IMR-90 (cell line): ENCODE data around the gene TMEM135. TPM values are rescaled to one million over a fixed set of nuclear protein-coding genes. Genes with fewer than 3 reads are reported as not detected.

ENCODE experiments used
- ATAC-seq: fragments of 200-7000 bp; cut with Tn5 transposase; 2 replicates; pipeline ENCODE4 v1.9.1; 2020; ENCODE audit warnings: low read depth, mild to moderate bottlenecking, moderate library complexity
- BruUV-seq: library from RNA; stranded (reverse); fragments of 400-500 nt; replicated peaks from 2 replicates; lab custom pipeline; 2021; lab: Mats Ljungman, UMichigan
- CTCF ChIA-PET: fragments of 300-600 bp; formaldehyde crosslinking; extraction: SDS; loops from one replicate; lab custom pipeline; 2021; ENCODE audit warnings: antibody characterized with exemption; lab: Yijun Ruan, JAX
- POLR2A ChIA-PET: fragments of 300-600 bp; sonication (Branson Sonifier 250); formaldehyde crosslinking; loops from one replicate; lab custom pipeline; 2022; ENCODE audit warnings: antibody characterized with exemption; ENCODE audit not compliant: unreplicated experiment; lab: Charles Lee
- DNase-seq: peaks from one replicate; pipeline ENCODE4 v3.0.0; 2013
- H2AFZ ChIP-seq: replicated peaks from 2 replicates; pipeline ENCODE3; 2013; ENCODE audit warnings: low read length, mild to moderate bottlenecking; ENCODE audit not compliant: poor library complexity
- H2AK5ac ChIP-seq: 2 replicates; pipeline ENCODE4 v1.6.1; 2013; ENCODE audit warnings: low read depth, low read length, inconsistent platforms
- H2AK9ac ChIP-seq: replicated peaks from 2 replicates; pipeline ENCODE3; 2013; ENCODE audit warnings: mild to moderate bottlenecking, low read depth, low read length, moderate library complexity; ENCODE audit not compliant: poor library complexity
- H2BK120ac ChIP-seq: 2 replicates; pipeline ENCODE4 v1.6.1; 2013; ENCODE audit warnings: low read depth, low read length, inconsistent platforms
- H2BK15ac ChIP-seq: 3 replicates; pipeline ENCODE4 v1.6.1; 2013; ENCODE audit warnings: low read depth, low read length, inconsistent platforms
- H2BK20ac ChIP-seq: 2 replicates; pipeline ENCODE4 v1.6.1; 2013; ENCODE audit warnings: low read depth, mild to moderate bottlenecking, inconsistent platforms, low read length, moderate library complexity
- H2BK5ac ChIP-seq: 2 replicates; pipeline ENCODE4 v1.6.1; 2013; ENCODE audit warnings: mild to moderate bottlenecking, low read depth, low read length, inconsistent platforms; ENCODE audit not compliant: poor library complexity, severe bottlenecking
- H3K14ac ChIP-seq: replicated peaks from 2 replicates; pipeline ENCODE4 v1.6.1; 2013; ENCODE audit warnings: low read depth, low read length, inconsistent platforms
- H3K18ac ChIP-seq: 2 replicates; pipeline ENCODE4 v1.6.1; 2013; ENCODE audit warnings: low read depth, low read length, control low read depth
- H3K23ac ChIP-seq: 2 replicates; pipeline ENCODE4 v1.6.1; 2013; ENCODE audit warnings: low read depth, low read length, inconsistent platforms
- H3K27ac ChIP-seq: 2 replicates; pipeline ENCODE4 v1.5.1; 2013; ENCODE audit warnings: mild to moderate bottlenecking, control low read depth, low read length; ENCODE audit not compliant: insufficient read depth
- H3K27me3 ChIP-seq: 2 replicates; pipeline ENCODE4 v1.6.1; 2013; ENCODE audit warnings: low read length; ENCODE audit not compliant: control insufficient read depth, insufficient read depth
- H3K36me3 ChIP-seq: 2 replicates; pipeline ENCODE4 v1.6.1; 2013; ENCODE audit warnings: low read length, mixed read lengths; ENCODE audit not compliant: control insufficient read depth, insufficient read depth
- H3K4ac ChIP-seq: 2 replicates; pipeline ENCODE4 v1.6.1; 2013; ENCODE audit warnings: low read depth, low read length, inconsistent platforms
- H3K4me1 ChIP-seq: 2 replicates; pipeline ENCODE4 v1.6.1; 2013; ENCODE audit warnings: low read length, mixed read lengths; ENCODE audit not compliant: control insufficient read depth, insufficient read depth
- H3K4me2 ChIP-seq: 2 replicates; pipeline ENCODE4 v1.6.1; 2013; ENCODE audit warnings: low read depth, mild to moderate bottlenecking, control low read depth, low read length, moderate library complexity
- H3K4me3 ChIP-seq: 2 replicates; pipeline ENCODE4 v1.5.1; 2013; ENCODE audit warnings: low read depth, mild to moderate bottlenecking, control low read depth, low read length, moderate library complexity; ENCODE audit not compliant: insufficient read depth
- H3K56ac ChIP-seq: 2 replicates; pipeline ENCODE4 v1.6.1; 2013; ENCODE audit warnings: low read length, inconsistent platforms; ENCODE audit not compliant: insufficient read depth; ENCODE audit errors: extremely low read depth
- H3K79me1 ChIP-seq, 2 experiments: 2 replicates each; pipeline ENCODE4 v1.6.1; 2013; ENCODE audit warnings: low read length in 2 of 2, inconsistent platforms in 1 of 2, low read depth in 1 of 2
- H3K9ac ChIP-seq: 2 replicates; pipeline ENCODE4 v1.6.1; 2013; ENCODE audit warnings: low read depth, low read length, control low read depth
- H3K9me1 ChIP-seq: 2 replicates; pipeline ENCODE4 v1.6.1; 2013; ENCODE audit warnings: low read length, inconsistent platforms; ENCODE audit not compliant: insufficient read depth
- H3K9me3 ChIP-seq: 2 replicates; pipeline ENCODE4 v1.6.1; 2013; ENCODE audit warnings: low read length; ENCODE audit not compliant: control insufficient read depth, insufficient read depth
- H4K20me1 ChIP-seq: 2 replicates; pipeline ENCODE4 v1.6.1; 2013; ENCODE audit warnings: low read length, inconsistent platforms; ENCODE audit not compliant: insufficient read depth
- H4K5ac ChIP-seq: 2 replicates; pipeline ENCODE4 v1.6.1; 2013; ENCODE audit warnings: mild to moderate bottlenecking, low read depth, low read length, control low read depth
- H4K8ac ChIP-seq, 2 experiments: 2 replicates each; pipeline ENCODE4 v1.6.1; 2013; ENCODE audit warnings: low read depth in 2 of 2, low read length in 2 of 2, control low read depth in 1 of 2, inconsistent platforms in 1 of 2
- H4K91ac ChIP-seq: 2 replicates; pipeline ENCODE4 v1.6.1; 2013; ENCODE audit warnings: low read depth, low read length, inconsistent platforms; ENCODE audit not compliant: insufficient read depth
- BHLHE40 ChIP-seq: fragments of 150-350 bp; IDR thresholded peaks from 2 replicates; pipeline ENCODE4 v1.6.1; 2016; ENCODE audit warnings: mild to moderate bottlenecking, low read depth, low read length
- CEBPB ChIP-seq: IDR thresholded peaks from 2 replicates; pipeline ENCODE4 v1.6.1; 2012; ENCODE audit warnings: low read depth, low read length, improper control_type of control experiment
- CHD1 ChIP-seq: IDR thresholded peaks from 2 replicates; pipeline ENCODE4 v1.6.1; 2012; ENCODE audit warnings: low read depth, low read length, improper control_type of control experiment
- FOS ChIP-seq: fragments of 150-350 bp; IDR thresholded peaks from 2 replicates; pipeline ENCODE4 v1.6.1; 2016; ENCODE audit warnings: low read depth, low read length
- MAFK ChIP-seq: IDR thresholded peaks from 2 replicates; pipeline ENCODE4 v1.6.1; 2012; ENCODE audit warnings: low read depth, low read length, improper control_type of control experiment
- MAZ ChIP-seq: IDR thresholded peaks from 2 replicates; pipeline ENCODE4 v1.6.1; 2012; ENCODE audit warnings: low read depth, mild to moderate bottlenecking, low read length, improper control_type of control experiment, moderate library complexity, borderline replicate concordance
- MXI1 ChIP-seq: IDR thresholded peaks from 2 replicates; pipeline ENCODE4 v1.6.1; 2012; ENCODE audit warnings: low read depth, mild to moderate bottlenecking, low read length, moderate library complexity, borderline replicate concordance
- NFE2L2 ChIP-seq: fragments of 150-350 bp; IDR thresholded peaks from 2 replicates; pipeline ENCODE4 v1.6.1; 2016; ENCODE audit warnings: low read depth, mild to moderate bottlenecking, low read length
- POLR2A ChIP-seq: IDR thresholded peaks from 2 replicates; pipeline ENCODE4 v1.6.1; 2012; ENCODE audit warnings: mild to moderate bottlenecking, low read depth, low read length
- RAD21 ChIP-seq: IDR thresholded peaks from 2 replicates; pipeline ENCODE4 v1.6.1; 2012; ENCODE audit warnings: low read length, improper control_type of control experiment
- RCOR1 ChIP-seq: IDR thresholded peaks from 2 replicates; pipeline ENCODE4 v1.6.1; 2012; ENCODE audit warnings: mild to moderate bottlenecking, low read length, improper control_type of control experiment; ENCODE audit not compliant: insufficient replicate concordance
- RFX5 ChIP-seq: IDR thresholded peaks from 2 replicates; pipeline ENCODE4 v1.8.0; 2012; ENCODE audit warnings: low read depth, mild to moderate bottlenecking, low read length, moderate library complexity
- SMC3 ChIP-seq: fragments of 150-350 bp; IDR thresholded peaks from 2 replicates; pipeline ENCODE4 v1.6.1; 2016; ENCODE audit warnings: low read depth, mild to moderate bottlenecking, antibody characterized with exemption, low read length, moderate library complexity
- WGBS, 2 experiments: methylation state at CpG; one replicate each; pipeline versions ENCODE4 v1.1.5 to v1.1.7; 2013; ENCODE audit warnings: missing lambda C conversion rate in 2 of 2; ENCODE audit not compliant: insufficient read length in 1 of 2; ENCODE audit errors: extremely low coverage in 2 of 2; 5-methylcytosine and 5-hydroxymethylcytosine counted together
- dilution Hi-C: fragments of 300-500 bp; cut with HindIII; formaldehyde crosslinking; loops from one replicate; pipeline ENCODE4 v1.14.3; 2018; ENCODE audit warnings: low sequenced_read_pairs; ENCODE audit not compliant: unreplicated experiment
- in situ Hi-C: fragments of 300-500 bp; cut with MboI; formaldehyde crosslinking; loops from 3 replicates; pipeline ENCODE4 v1.14.3; 2019; ENCODE audit warnings: low sequenced_read_pairs, inconsistent platforms, mixed read lengths
- intact Hi-C: fragments of 100-400 bp; cut with micrococcal nuclease; formaldehyde crosslinking; loops from 2 replicates; pipeline ENCODE4 v1.10.0; 2022
- polyA plus RNA-seq, 3 experiments: library from polyadenylated mRNA; depleted of rRNA; stranded (reverse); fragments of >200 nt; gene quantifications; 2 replicates each; pipeline ENCODE4 v1.2.3, GENCODE V29; 2012; ENCODE audit warnings: low replicate concordance in 1 of 3
- total RNA-seq: library from RNA; depleted of rRNA; stranded (reverse); fragments of >200 nt; gene quantifications from 2 replicates; pipeline ENCODE4 v1.2.3, GENCODE V29; 2012
- TF ChIP-seq, protein P1 (sequence below): fragments of 150-350 bp; IDR thresholded peaks from 2 replicates; pipeline ENCODE4 v1.6.1; 2017; ENCODE audit warnings: mild to moderate bottlenecking, antibody characterized with exemption, low read length, low read depth
- TF ChIP-seq, protein P2 (sequence below): conservative IDR thresholded peaks from 2 replicates; pipeline ENCODE4 v1.5.1; 2012; ENCODE audit warnings: mild to moderate bottlenecking, low read depth, low read length, improper control_type of control experiment
- TF ChIP-seq, protein P3 (sequence below): fragments of 150-350 bp; IDR thresholded peaks from 2 replicates; pipeline ENCODE4 v1.6.1; 2016; ENCODE audit warnings: low read depth, mild to moderate bottlenecking, low read length, moderate library complexity, borderline replicate concordance

TMEM135 gene
- total and polyA plus RNA-seq, 2 of the 4 experiments (the other 2 are of a cell fraction): 3.9 to 5.9 TPM

DNA sequence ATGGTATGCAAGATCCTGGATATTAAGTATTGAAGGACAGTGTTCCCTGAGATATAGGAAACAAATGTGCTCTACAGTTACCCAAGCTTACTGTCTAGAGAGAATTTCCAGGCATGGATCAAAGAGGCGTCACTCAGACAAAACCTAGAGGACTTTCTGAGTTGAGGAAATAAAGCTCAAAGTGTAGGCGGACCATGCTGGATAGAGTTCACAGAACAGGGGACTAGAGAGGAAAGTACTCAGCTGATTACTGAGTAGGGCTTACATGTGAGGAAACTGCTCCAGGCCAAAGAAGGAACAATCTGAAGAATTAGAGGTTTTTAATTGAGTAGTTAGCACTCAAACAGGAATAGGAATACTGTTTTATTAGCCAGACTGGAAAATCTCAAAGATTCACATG is 193.3 kb downstream of the TMEM135 start:
- no peak overlapping the region for H2BK15ac ChIP-seq
- dilution Hi-C loops (no loop called here), in situ Hi-C loops (no loop called here), intact Hi-C loops (no loop called here)
- H3K56ac ChIP-seq: no peak overlapping the region
- H3K27ac ChIP-seq: no peak overlapping the region
- H2AK9ac ChIP-seq: no peak overlapping the region
- no peak overlapping the region for H2BK5ac ChIP-seq
- no peak overlapping the region for H2AK5ac ChIP-seq
- TF ChIP-seq NFE2L2 (no peak), RAD21 (no peak), SMC3 (no peak), BHLHE40 (no peak), RCOR1 (no peak), RFX5 (no peak), MAFK (no peak), MAZ (no peak), FOS (no peak), POLR2A (no peak), CHD1 (no peak), MXI1 (no peak), CEBPB (no peak)
- TF ChIP-seq, protein P1, sequence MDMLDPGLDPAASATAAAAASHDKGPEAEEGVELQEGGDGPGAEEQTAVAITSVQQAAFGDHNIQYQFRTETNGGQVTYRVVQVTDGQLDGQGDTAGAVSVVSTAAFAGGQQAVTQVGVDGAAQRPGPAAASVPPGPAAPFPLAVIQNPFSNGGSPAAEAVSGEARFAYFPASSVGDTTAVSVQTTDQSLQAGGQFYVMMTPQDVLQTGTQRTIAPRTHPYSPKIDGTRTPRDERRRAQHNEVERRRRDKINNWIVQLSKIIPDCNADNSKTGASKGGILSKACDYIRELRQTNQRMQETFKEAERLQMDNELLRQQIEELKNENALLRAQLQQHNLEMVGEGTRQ: no peak
- TF ChIP-seq, protein P2, sequence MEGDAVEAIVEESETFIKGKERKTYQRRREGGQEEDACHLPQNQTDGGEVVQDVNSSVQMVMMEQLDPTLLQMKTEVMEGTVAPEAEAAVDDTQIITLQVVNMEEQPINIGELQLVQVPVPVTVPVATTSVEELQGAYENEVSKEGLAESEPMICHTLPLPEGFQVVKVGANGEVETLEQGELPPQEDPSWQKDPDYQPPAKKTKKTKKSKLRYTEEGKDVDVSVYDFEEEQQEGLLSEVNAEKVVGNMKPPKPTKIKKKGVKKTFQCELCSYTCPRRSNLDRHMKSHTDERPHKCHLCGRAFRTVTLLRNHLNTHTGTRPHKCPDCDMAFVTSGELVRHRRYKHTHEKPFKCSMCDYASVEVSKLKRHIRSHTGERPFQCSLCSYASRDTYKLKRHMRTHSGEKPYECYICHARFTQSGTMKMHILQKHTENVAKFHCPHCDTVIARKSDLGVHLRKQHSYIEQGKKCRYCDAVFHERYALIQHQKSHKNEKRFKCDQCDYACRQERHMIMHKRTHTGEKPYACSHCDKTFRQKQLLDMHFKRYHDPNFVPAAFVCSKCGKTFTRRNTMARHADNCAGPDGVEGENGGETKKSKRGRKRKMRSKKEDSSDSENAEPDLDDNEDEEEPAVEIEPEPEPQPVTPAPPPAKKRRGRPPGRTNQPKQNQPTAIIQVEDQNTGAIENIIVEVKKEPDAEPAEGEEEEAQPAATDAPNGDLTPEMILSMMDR: no peak
- TF ChIP-seq, protein P3, sequence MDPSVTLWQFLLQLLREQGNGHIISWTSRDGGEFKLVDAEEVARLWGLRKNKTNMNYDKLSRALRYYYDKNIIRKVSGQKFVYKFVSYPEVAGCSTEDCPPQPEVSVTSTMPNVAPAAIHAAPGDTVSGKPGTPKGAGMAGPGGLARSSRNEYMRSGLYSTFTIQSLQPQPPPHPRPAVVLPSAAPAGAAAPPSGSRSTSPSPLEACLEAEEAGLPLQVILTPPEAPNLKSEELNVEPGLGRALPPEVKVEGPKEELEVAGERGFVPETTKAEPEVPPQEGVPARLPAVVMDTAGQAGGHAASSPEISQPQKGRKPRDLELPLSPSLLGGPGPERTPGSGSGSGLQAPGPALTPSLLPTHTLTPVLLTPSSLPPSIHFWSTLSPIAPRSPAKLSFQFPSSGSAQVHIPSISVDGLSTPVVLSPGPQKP: no peak
- H3K18ac ChIP-seq: no peak overlapping the region
- DNase-seq: no peak
- ChIA-PET CTCF (interaction anchor here (0.6 to 1.1 kb wide), 2 partner anchors 26 to 234 kb away, joined by 3 read pairs; no protein-coding TSS in a partner anchor), POLR2A (no interaction called here)
- H3K4me2 ChIP-seq: no peak overlapping the region
- H3K4ac ChIP-seq: no peak overlapping the region
- no peak overlapping the region for H2AFZ ChIP-seq
- no peak overlapping the region for H4K8ac ChIP-seq
- no peak overlapping the region for H3K4me3 ChIP-seq
- no peak overlapping the region for H3K23ac ChIP-seq
- no peaks in the 10 kb centered on the region for H3K36me3 ChIP-seq
- H3K4me1 ChIP-seq: no peaks in the 10 kb centered on the region
- H3K14ac ChIP-seq: no peak overlapping the region
- no peak for ATAC-seq
- H4K91ac ChIP-seq: no peak overlapping the region
- no peak overlapping the region for H2BK120ac ChIP-seq
- no peaks in the 10 kb centered on the region for H4K20me1 ChIP-seq
- H3K27me3 ChIP-seq: no peaks in the 10 kb centered on the region
- no peak overlapping the region for H4K5ac ChIP-seq
- no peak overlapping the region for H2BK20ac ChIP-seq
- H3K79me1 ChIP-seq: no peaks in the 10 kb centered on the region
- 100% methylated on average over 2 of the region's 2 CpGs; no CpG with 5 or more reads in 1 of the 2 experiments for WGBS, 2 experiments
- no TSS peak for BruUV-seq
- H3K9me1 ChIP-seq: no peaks in the 10 kb centered on the region
- no peak overlapping the region for H3K9ac ChIP-seq
- H3K9me3 ChIP-seq: peaks cover 7% of the 10 kb centered on the region
